ENCODE measurements around the gene ALDH9A1. TPM values are rescaled to one million over a fixed set of nuclear protein-coding genes. Genes with fewer than 3 reads are reported as not detected.

ALDH9A1 gene
- total and polyA plus RNA-seq, 2 of the 8 experiments (the other 6 are each of a cell fraction or from before 2014, with no cell fraction given): 57.6 to 63.8 TPM

GRCh38 chr1:165666152-165666825, 32.1 kb downstream of the ALDH9A1 start (continued):
- TF ChIP-seq EGR1 (IDR thresholded peaks at IDR 0.05; ENCODE audit: borderline replicate concordance, low read depth, low read length): no peak
- TF ChIP-seq POLR2A (IDR thresholded peaks at IDR 0.05; ENCODE audit: control extremely low read depth in 1 of 2, low read depth in 2 of 2, low read length in 2 of 2): no peak

All from H1 (cell line).